Mesendoderm (in vitro differentiated cells): ENCODE measurements around the gene TCF7L1. TPM values are rescaled to one million over a fixed set of nuclear protein-coding genes. Genes with fewer than 3 reads are reported as not detected.

Experiments
- DNase-seq: peaks from one replicate; pipeline ENCODE4 v3.0.0; 2013
- H2AK5ac ChIP-seq: 2 replicates; pipeline ENCODE4 v1.6.1; 2013; ENCODE audit warnings: low read length, inconsistent platforms
- H2BK120ac ChIP-seq: 2 replicates; pipeline ENCODE4 v1.6.1; 2013; ENCODE audit warnings: low read depth, mild to moderate bottlenecking, low read length, moderate library complexity, mixed read lengths
- H2BK15ac ChIP-seq: replicated peaks from 2 replicates; pipeline ENCODE4 v1.6.1; 2013; ENCODE audit warnings: low read depth, mild to moderate bottlenecking, moderate library complexity
- H2BK5ac ChIP-seq: 2 replicates; pipeline ENCODE4 v1.6.1; 2013; ENCODE audit warnings: low read length, inconsistent platforms
- H3K18ac ChIP-seq: 2 replicates; pipeline ENCODE4 v1.6.1; 2013; ENCODE audit warnings: mild to moderate bottlenecking, low read length, mixed read lengths
- H3K23ac ChIP-seq: one replicate; pipeline ENCODE4 v1.6.1; 2013; ENCODE audit warnings: low read length
- H3K27ac ChIP-seq: 2 replicates; pipeline ENCODE4 v1.5.1; 2013; ENCODE audit warnings: low read depth, mild to moderate bottlenecking, inconsistent platforms, low read length, moderate library complexity
- H3K27me3 ChIP-seq: 2 replicates; pipeline ENCODE4 v1.6.1; 2013; ENCODE audit warnings: low read length, control low read depth, mild to moderate bottlenecking, inconsistent platforms; ENCODE audit not compliant: insufficient read depth, poor library complexity
- H3K36me3 ChIP-seq: 2 replicates; pipeline ENCODE4 v1.6.1; 2013; ENCODE audit warnings: low read length, inconsistent platforms; ENCODE audit not compliant: control insufficient read depth, insufficient read depth
- H3K4ac ChIP-seq: one replicate; pipeline ENCODE4 v1.6.1; 2013; ENCODE audit warnings: low read depth, mild to moderate bottlenecking, low read length, moderate library complexity
- H3K4me1 ChIP-seq: 2 replicates; pipeline ENCODE4 v1.6.1; 2013; ENCODE audit warnings: low read depth, low read length, inconsistent platforms; ENCODE audit not compliant: control insufficient read depth
- H3K4me2 ChIP-seq: 2 replicates; pipeline ENCODE4 v1.6.1; 2013; ENCODE audit warnings: low read length
- H3K4me3 ChIP-seq: 2 replicates; pipeline ENCODE4 v1.5.1; 2013; ENCODE audit warnings: mild to moderate bottlenecking, low read length
- H3K56ac ChIP-seq: one replicate; pipeline ENCODE4 v1.6.1; 2013; ENCODE audit warnings: low read length
- H3K79me1 ChIP-seq: 2 replicates; pipeline ENCODE4 v1.6.1; 2013; ENCODE audit warnings: low read length, inconsistent platforms
- H3K79me2 ChIP-seq: 2 replicates; pipeline ENCODE4 v1.6.1; 2013; ENCODE audit warnings: mild to moderate bottlenecking, low read length; ENCODE audit not compliant: control insufficient read depth, insufficient read depth
- H3K9ac ChIP-seq: 2 replicates; pipeline ENCODE4 v1.6.1; 2013; ENCODE audit warnings: low read length, inconsistent platforms
- H4K5ac ChIP-seq: one replicate; pipeline ENCODE4 v1.6.1; 2013; ENCODE audit warnings: low read length
- H4K8ac ChIP-seq: one replicate; pipeline ENCODE4 v1.6.1; 2013; ENCODE audit warnings: low read depth, mild to moderate bottlenecking, control low read depth, low read length, moderate library complexity
- whole genome bisulfite sequencing: extraction: QIAGEN DNeasy Blood & Tissue Kit; methylation state at CpG from one replicate; pipeline ENCODE4 v1.1.7; 2013; ENCODE audit warnings: low lambda C conversion rate, missing lambda C conversion rate; ENCODE audit not compliant: insufficient coverage; ENCODE audit errors: extremely low coverage; 5-methylcytosine and 5-hydroxymethylcytosine counted together
- small RNA-seq: library from polyadenylated mRNA; stranded (forward); fragments of <200 nt; extraction: miRNeasy Mini kit (QIAGEN cat#:217004); gene quantifications from one replicate; pipeline ENCODE3, GENCODE V24; 2013; ENCODE audit not compliant: insufficient read depth

TCF7L1 gene

GRCh38 chr2:85357736-85358135 is 224.5 kb downstream of the TCF7L1 start:
- no peaks in the 10 kb centered on the region for H3K79me2 ChIP-seq
- H3K23ac ChIP-seq, result no peak overlapping the region
- H2BK120ac ChIP-seq, result no peak overlapping the region
- H3K4me3 ChIP-seq, result no peak overlapping the region
- no peak overlapping the region for H3K27ac ChIP-seq
- H3K36me3 ChIP-seq, result no peaks in the 10 kb centered on the region
- H4K8ac ChIP-seq, result no peak overlapping the region
- H3K79me1 ChIP-seq, result peaks cover 4% of the 10 kb centered on the region
- no peak overlapping the region for H4K5ac ChIP-seq
- peaks cover 6% of the 10 kb centered on the region for H3K4me1 ChIP-seq
- no peak for DNase-seq
- H3K9ac ChIP-seq, result no peak overlapping the region
- no peak overlapping the region for H2BK5ac ChIP-seq
- H3K4me2 ChIP-seq, result no peak overlapping the region
- H3K56ac ChIP-seq, result no peak overlapping the region
- H2AK5ac ChIP-seq, result no peak overlapping the region
- H3K27me3 ChIP-seq, result no peaks in the 10 kb centered on the region
- H3K18ac ChIP-seq, result no peak overlapping the region
- no peak overlapping the region for H2BK15ac ChIP-seq
- WGBS, result no CpG with 5 or more reads among the region's 3 CpGs
- H3K4ac ChIP-seq, result no peak overlapping the region

Small RNA genes lying within 50 kb of the gene (small RNA-seq; reads per million reads assigned to genes)
- gene AC093162.1 (not detected), gene RF00019 (not detected), gene RNU6-674P (not detected)
